ENCODE results near the gene PIK3R3.
A peak's percentile ranks its signal among the peaks of the same experiment; 100 is the strongest.

PIK3R3 gene

GRCh38 chr1:46132529-46133180 is at the start of gene PIK3R3:
TSS of gene PIK3R3 (minus strand) at chr1:46132629. CDS start at chr1:46131952, 677 bp downstream.
- DNase-seq = peak; percentile 99

GRCh38 chr1:46181343-46182260 is 49.2 kb upstream of the PIK3R3 start:
- peak; percentile 59 for DNase-seq

GRCh38 chr1:46180082-46180616 is 47.7 kb upstream of the PIK3R3 start:
- DNase-seq = no peak

GRCh38 chr1:46179138-46180081 is 47.0 kb upstream of the PIK3R3 start:
- peak; percentile 84 for DNase-seq

DNA sequence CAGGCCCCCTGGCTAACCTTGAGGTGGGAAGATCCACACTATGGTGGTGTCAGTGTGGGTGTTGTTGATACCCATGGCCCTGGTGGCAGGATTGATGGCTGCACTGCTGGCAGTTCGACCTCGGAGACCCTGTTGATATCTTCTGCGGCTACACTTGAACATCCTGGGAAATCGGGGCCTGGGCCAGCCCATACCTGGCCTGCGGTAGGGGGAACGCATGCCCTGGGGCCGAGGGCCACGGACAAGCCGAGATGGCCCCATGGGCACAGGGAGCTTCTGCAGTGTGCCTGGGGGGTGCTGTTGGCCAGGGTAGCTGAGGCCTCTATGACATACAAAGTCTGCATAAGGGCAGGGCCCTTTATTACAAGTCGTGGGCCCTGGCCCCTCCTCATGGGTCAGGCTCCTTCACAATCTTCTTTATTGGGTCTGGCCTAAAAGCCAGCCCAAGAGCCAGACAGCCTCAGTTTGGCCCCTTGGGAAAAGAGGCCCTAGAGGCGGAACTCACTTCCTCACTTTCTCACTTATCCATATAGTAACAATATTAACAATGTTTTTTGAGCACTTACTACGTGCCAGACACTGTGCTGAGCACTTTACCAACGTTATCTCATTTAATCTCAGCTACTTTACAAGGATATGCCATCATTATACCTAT is 43.9 kb upstream of the PIK3R3 start, which contains the start of gene P3R3URF:
Gene P3R3URF (minus strand): TSS at position 278 of the 655 bp plus-strand sequence. CDS start 17 bp downstream, at position 261.
- DNase-seq = no peak

- no peak for DNase-seq
Observed at GRCh38 chr1:46175243-46175642, 42.8 kb upstream of the PIK3R3 start.

- DNase-seq = peak; percentile 45
Observed at GRCh38 chr1:46174448-46175231, 42.2 kb upstream of the PIK3R3 start, which contains the start of gene TSPAN1. TSS of gene TSPAN1 (plus strand) at chr1:46175087. CDS start at chr1:46181108, 6,021 bp downstream.

DNA sequence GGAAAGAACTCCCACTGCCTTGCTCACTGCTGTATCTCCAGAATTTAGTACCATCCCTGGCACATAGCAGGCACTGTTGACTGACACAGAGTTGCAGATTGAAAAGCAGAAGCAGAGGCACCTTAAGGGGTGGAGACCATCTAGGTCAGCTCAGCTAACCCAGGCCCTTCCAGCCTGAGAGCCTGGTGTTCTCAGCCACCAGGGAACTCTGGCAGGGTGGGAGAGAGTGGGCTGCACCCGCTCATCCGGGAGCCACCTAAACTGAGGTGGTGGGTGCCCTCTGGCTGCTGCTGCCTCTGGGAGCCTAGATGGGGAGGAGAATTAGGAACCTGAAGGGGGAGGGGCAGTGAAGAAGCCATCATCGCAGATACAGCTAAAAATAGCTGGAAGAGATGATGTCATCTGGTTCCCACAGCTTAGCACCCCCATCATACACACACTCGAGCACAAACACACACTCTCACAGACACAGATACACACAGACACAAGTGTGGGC is 41.0 kb upstream of the PIK3R3 start:
- peak; percentile 63 for DNase-seq

DNA sequence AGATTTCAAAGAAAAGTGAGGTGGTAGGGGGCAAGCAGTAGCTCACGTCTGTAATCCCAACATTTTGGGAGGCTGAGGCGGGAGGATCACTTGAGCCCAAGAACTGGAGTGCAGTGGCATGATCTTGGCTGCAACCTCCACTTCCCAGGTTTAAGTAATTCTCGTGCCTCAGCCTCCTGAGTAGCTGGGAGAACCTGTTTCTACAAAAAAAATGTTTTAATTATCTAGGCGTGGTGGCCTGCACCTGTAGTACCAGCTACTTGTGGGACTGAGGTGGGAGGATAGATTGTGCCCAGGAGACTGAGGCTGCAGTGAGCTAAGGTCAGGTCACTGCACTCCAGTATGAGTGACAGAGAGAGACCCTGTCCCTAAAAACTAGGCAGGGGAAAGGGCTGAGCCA is 39.9 kb upstream of the PIK3R3 start:
- no peak for DNase-seq

DNA sequence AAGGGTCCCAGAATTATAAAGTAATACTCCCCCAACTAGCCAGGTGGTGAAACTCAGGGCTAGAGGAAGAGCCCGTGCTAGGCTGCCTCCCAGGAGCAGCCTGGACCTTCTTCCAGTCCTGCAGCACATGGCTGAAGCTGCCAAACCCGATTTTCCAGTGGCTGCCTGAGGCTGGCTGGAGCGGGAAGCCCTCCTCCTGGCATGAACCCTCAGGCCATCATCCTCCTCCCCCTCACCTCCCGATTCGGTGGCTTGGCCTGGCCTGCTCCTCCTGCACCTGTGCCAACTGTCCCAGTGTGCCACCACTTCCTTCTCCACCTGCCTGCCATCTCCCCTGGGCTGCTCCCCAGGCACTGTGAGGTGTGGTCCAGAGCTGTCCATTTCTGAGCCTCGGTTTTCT is 39.4 kb upstream of the PIK3R3 start:
- DNase-seq = no peak

- no peak for DNase-seq
Observed at GRCh38 chr1:46171351-46171750, 38.9 kb upstream of the PIK3R3 start.

- DNase-seq = no peak
Observed at GRCh38 chr1:46169811-46170454, 37.5 kb upstream of the PIK3R3 start.

DNA sequence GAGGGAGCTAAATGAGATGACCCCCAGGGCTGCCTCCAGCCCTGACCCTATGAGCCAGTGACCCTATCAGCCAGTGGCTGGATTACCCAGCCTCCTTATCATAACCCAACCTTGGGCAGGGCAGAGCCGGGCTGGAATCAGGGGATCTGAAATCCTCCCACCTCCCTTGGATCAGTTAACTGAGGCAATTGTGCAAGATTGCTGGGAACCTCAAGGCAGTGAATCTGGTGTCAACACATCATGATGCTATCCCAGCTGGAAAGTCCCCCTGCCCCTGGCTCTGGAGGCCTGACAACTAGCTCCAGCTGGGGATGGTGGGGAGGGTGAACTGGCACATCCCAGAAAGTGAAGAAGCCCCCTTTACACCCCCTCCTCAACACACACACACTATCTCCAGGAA is 36.0 kb upstream of the PIK3R3 start:
- no peak for DNase-seq

DNA sequence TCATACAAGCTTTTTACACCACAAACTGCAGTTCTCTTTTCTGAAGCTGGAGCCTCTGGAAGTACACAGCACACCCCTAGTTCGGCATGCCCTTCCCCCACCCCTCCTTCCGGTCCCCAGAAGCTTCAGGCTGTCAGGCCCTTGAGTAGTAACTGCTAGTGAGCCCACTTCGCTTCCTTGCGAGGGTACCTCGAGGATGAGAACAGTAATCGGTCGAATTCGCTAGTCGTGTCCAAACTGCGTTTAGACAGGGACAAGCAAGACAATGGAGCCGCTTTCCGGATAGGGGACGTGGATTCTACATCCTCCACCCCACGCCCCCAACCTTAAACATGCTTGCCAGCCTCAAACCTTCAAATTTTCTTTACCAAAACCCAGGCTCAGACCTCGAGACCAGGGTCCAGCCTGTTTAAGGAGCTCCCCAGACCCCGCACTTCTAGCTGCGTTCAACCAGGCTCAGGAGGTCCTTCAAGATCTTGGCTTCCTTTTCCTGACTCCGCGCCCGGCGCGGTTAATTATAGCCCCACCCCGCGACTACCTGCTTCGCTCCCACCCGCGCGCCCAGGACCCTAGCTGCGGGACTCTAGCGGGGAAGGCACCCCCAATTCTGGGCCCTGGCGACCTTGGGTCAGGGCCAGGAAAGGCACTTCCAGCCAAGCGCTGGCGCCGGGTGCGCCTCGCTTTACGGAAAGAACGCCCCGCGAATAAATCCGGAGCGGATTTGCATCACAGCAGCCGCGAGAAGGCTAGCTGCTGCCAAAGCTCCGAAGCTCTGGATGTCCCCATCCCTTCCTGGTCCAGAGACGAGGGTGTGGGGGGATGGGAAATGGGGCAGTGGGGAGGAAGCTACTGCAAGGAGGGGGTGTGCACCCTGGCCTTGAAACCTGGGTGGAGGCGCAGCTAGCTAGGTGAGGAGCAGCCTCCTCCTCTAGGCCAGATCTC is 34.4 kb upstream of the PIK3R3 start:
- no peak for DNase-seq

- no peak for DNase-seq
Observed at GRCh38 chr1:46160212-46160611, 27.8 kb upstream of the PIK3R3 start.

DNA sequence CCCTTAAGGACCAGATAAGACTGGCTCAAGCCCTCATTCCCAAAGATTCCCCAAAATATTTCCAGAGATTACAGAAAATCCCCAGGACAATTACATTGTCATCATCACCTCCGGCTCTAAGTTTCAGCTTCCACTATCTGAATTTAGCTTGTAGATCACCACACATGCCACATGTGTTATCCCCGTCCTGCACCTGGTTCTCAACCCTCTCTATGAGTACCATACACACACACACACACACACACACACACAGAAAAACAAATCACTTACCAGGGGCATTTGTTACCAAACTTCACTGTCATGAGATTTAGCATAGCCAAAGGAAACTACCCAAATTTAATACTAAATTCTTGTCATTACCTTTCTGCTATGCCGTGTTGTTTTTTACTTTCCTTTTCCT is 27.1 kb upstream of the PIK3R3 start:
- no peak for DNase-seq

GRCh38 chr1:46158312-46159281 is 26.2 kb upstream of the PIK3R3 start:
- no peak for DNase-seq

GRCh38 chr1:46157916-46158311 is 25.5 kb upstream of the PIK3R3 start:
- no peak for DNase-seq

Measured in fibroblast of skin of right biceps (primary cell).